ENCODE measurements around the gene PSME4.

GRCh38 chr2:53821810-53822209 lies 149.0 kb downstream of the PSME4 start:
- TF ChIP-seq, protein P1, sequence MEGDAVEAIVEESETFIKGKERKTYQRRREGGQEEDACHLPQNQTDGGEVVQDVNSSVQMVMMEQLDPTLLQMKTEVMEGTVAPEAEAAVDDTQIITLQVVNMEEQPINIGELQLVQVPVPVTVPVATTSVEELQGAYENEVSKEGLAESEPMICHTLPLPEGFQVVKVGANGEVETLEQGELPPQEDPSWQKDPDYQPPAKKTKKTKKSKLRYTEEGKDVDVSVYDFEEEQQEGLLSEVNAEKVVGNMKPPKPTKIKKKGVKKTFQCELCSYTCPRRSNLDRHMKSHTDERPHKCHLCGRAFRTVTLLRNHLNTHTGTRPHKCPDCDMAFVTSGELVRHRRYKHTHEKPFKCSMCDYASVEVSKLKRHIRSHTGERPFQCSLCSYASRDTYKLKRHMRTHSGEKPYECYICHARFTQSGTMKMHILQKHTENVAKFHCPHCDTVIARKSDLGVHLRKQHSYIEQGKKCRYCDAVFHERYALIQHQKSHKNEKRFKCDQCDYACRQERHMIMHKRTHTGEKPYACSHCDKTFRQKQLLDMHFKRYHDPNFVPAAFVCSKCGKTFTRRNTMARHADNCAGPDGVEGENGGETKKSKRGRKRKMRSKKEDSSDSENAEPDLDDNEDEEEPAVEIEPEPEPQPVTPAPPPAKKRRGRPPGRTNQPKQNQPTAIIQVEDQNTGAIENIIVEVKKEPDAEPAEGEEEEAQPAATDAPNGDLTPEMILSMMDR (conservative IDR thresholded peaks at IDR 0.05; ENCODE audit: low read depth in 2 of 2), result no peak
- TF ChIP-seq CREB1 (CRISPR knock-in tag; IDR thresholded peaks at IDR 0.05; ENCODE audit: low read depth), result no peak

Measured in GM23338 (cell line).